ENCODE data around the gene ATP6AP2. TPM values are rescaled to one million over a fixed set of nuclear protein-coding genes. Genes with fewer than 3 reads are reported as not detected.
A peak's percentile ranks its signal among the peaks of the same experiment; 100 is the strongest.

ATP6AP2 gene
- total and polyA plus RNA-seq, 2 of the 4 experiments (the other 2 are of a cell fraction) = 76.2 to 175 TPM

GRCh38 chrX:40628506-40628905, 47.7 kb downstream of the ATP6AP2 start:
- no peak overlapping the region for H3K4ac ChIP-seq (ENCODE audit: low read depth, low read length)
- no peak overlapping the region for H3K23ac ChIP-seq (ENCODE audit: low read depth, low read length)
- peak; percentile 49; the same call in 1 of the 2 replicates for TF ChIP-seq CEBPB (IDR thresholded peaks at IDR 0.05; ENCODE audit: low read depth, low read length)
- no peak for TF ChIP-seq ELK1 (IDR thresholded peaks at IDR 0.05; ENCODE audit: borderline replicate concordance, low read depth, low read length)
- no peak for TF ChIP-seq MAFK (IDR thresholded peaks at IDR 0.05; ENCODE audit: low read depth, low read length)
- peaks cover 24% of the 10 kb centered on the region for H3K36me3 ChIP-seq (ENCODE audit: control insufficient read depth, insufficient read depth, low read length)
- H2BK5ac ChIP-seq (ENCODE audit: low read depth, low read length, poor library complexity, severe bottlenecking) = no peak overlapping the region
- peaks cover 2% of the 10 kb centered on the region; the same call in 1 of the 2 replicates for H3K4me1 ChIP-seq (ENCODE audit: control insufficient read depth, insufficient read depth, low read length)
- CTCF ChIA-PET = interaction anchor here (1.0 kb wide), 2 partner anchors 12 to 85 kb away, joined by 3 read pairs; no protein-coding TSS in a partner anchor
- H3K9ac ChIP-seq (ENCODE audit: low read depth, low read length) = no peak overlapping the region
- H3K9me1 ChIP-seq (ENCODE audit: insufficient read depth, low read length) = no peaks in the 10 kb centered on the region
- no peak overlapping the region for H2BK15ac ChIP-seq (ENCODE audit: low read depth, low read length)
- DNase-seq (no peak), ATAC-seq (ENCODE audit: low read depth) (no peak)
- peaks cover 8% of the 10 kb centered on the region; the same call in 1 of the 2 replicates for H3K27me3 ChIP-seq (ENCODE audit: control insufficient read depth, insufficient read depth, low read length)
- intact Hi-C loops (cut with micrococcal nuclease) = no loop called here
- no peak overlapping the region for H2BK120ac ChIP-seq (ENCODE audit: low read depth, low read length)
- H4K91ac ChIP-seq (ENCODE audit: insufficient read depth, low read depth, low read length) = no peak overlapping the region
- H3K4me2 ChIP-seq (ENCODE audit: low read depth, low read length) = no peak overlapping the region
- H2AFZ ChIP-seq (replicated peaks; ENCODE audit: low read length, poor library complexity) = no peak overlapping the region
- BruUV-seq (replicated peaks) = no TSS peak
- no peak overlapping the region for H3K18ac ChIP-seq (ENCODE audit: low read depth, low read length)
- no peak overlapping the region for H4K8ac ChIP-seq (ENCODE audit: low read depth in 2 of 2, low read length in 2 of 2)
- in situ Hi-C loops (cut with MboI; ENCODE audit: low sequenced_read_pairs) = no loop called here
- no peaks in the 10 kb centered on the region for H4K20me1 ChIP-seq (ENCODE audit: insufficient read depth, low read length)
- H3K9me3 ChIP-seq (ENCODE audit: control insufficient read depth, insufficient read depth, low read length) = peaks cover under 1% of the 10 kb centered on the region; the same call in 1 of the 2 replicates
- dilution Hi-C loops (cut with HindIII; ENCODE audit: low sequenced_read_pairs, unreplicated experiment) = no loop called here
- H3K56ac ChIP-seq (ENCODE audit: extremely low read depth, insufficient read depth, low read length) = no peak overlapping the region
- no peak overlapping the region for H2AK9ac ChIP-seq (replicated peaks; ENCODE audit: low read depth, low read length, poor library complexity)
- H2AK5ac ChIP-seq (ENCODE audit: low read depth, low read length) = no peak overlapping the region
- POLR2A ChIA-PET (ENCODE audit: unreplicated experiment) = no interaction called here
- H2BK20ac ChIP-seq (ENCODE audit: low read depth, low read length) = no peak overlapping the region
- no peak overlapping the region for H3K14ac ChIP-seq (replicated peaks; ENCODE audit: low read depth, low read length)
- WGBS, 2 experiments (ENCODE audit: extremely low coverage in 2 of 2, insufficient read length in 1 of 2) = 82% methylated on average over 2 of the region's 5 CpGs; no CpG with 5 or more reads in 1 of the 2 experiments
- no peak overlapping the region for H4K5ac ChIP-seq (ENCODE audit: low read depth, low read length)
- no peak overlapping the region for H3K4me3 ChIP-seq (ENCODE audit: insufficient read depth, low read depth, low read length)
- H3K79me1 ChIP-seq (ENCODE audit: low read depth in 1 of 2, low read length in 2 of 2) = no peaks in the 10 kb centered on the region
- no peak overlapping the region for H3K27ac ChIP-seq (ENCODE audit: insufficient read depth, low read length)

Data from IMR-90 (cell line).